Activated gamma-delta T cell treated with Interleukin-2 at 50 U/mL for 16 hours (primary cell): ENCODE measurements around the gene KCNE3.

Experiments
- DNase-seq: peaks from one replicate; pipeline ENCODE4 v3.0.0-alpha.2; 2020

The KCNE3 gene

GRCh38 chr11:74471037-74471436 is 3.7 kb upstream of the KCNE3 start:
- DNase-seq: no peak

GRCh38 chr11:74470526-74470925 is 3.2 kb upstream of the KCNE3 start:
- no peak for DNase-seq

- DNase-seq: no peak
These were observed 1.6 kb upstream of the KCNE3 start for GRCh38 chr11:74468936-74469335.

- no peak for DNase-seq
These were observed 1.2 kb upstream of the KCNE3 start for GRCh38 chr11:74468521-74468920.

GRCh38 chr11:74468058-74468457 is 709 bp upstream of the KCNE3 start:
- no peak for DNase-seq

GRCh38 chr11:74465291-74465708 is 2.0 kb downstream of the KCNE3 start:
- DNase-seq: no peak

- no peak for DNase-seq
These were observed 2.6 kb downstream of the KCNE3 start for GRCh38 chr11:74464746-74465145.

GRCh38 chr11:74463216-74463615 is 4.1 kb downstream of the KCNE3 start:
- no peak for DNase-seq

GRCh38 chr11:74462631-74463030 is 4.7 kb downstream of the KCNE3 start:
- no peak for DNase-seq

- no peak for DNase-seq
These were observed 5.3 kb downstream of the KCNE3 start for GRCh38 chr11:74462009-74462408.

- no peak for DNase-seq
These were observed 6.7 kb downstream of the KCNE3 start for GRCh38 chr11:74460481-74461154.

- no peak for DNase-seq
These were observed 7.3 kb downstream of the KCNE3 start for GRCh38 chr11:74460065-74460464.

- no peak for DNase-seq
These were observed 7.8 kb downstream of the KCNE3 start for GRCh38 chr11:74459584-74459983.

- no peak for DNase-seq
These were observed 10.0 kb downstream of the KCNE3 start for GRCh38 chr11:74457356-74457755.

GRCh38 chr11:74453373-74453975 is 13.9 kb downstream of the KCNE3 start:
- DNase-seq: peak; percentile 52

- DNase-seq: no peak
These were observed 15.0 kb downstream of the KCNE3 start for GRCh38 chr11:74452366-74452765.

GRCh38 chr11:74450318-74450717 is 17.0 kb downstream of the KCNE3 start:
- DNase-seq: no peak

GRCh38 chr11:74449369-74449931 is 17.9 kb downstream of the KCNE3 start:
- DNase-seq: peak; percentile 35

- DNase-seq: no peak
These were observed 19.6 kb downstream of the KCNE3 start for GRCh38 chr11:74447720-74448119.

- DNase-seq: no peak
These were observed 20.8 kb downstream of the KCNE3 start for GRCh38 chr11:74446532-74446938.

- no peak for DNase-seq
These were observed 23.0 kb downstream of the KCNE3 start for GRCh38 chr11:74444173-74444826.

- DNase-seq: no peak
These were observed 24.1 kb downstream of the KCNE3 start for GRCh38 chr11:74443071-74443864.

- no peak for DNase-seq
These were observed 24.7 kb downstream of the KCNE3 start for GRCh38 chr11:74442636-74443035.
